ENCODE measurements around the gene ZNF668. TPM values are rescaled to one million over a fixed set of nuclear protein-coding genes. Genes with fewer than 3 reads are reported as not detected.

Gene ZNF668
- polyA plus RNA-seq, 2 of the 4 experiments (the other 2 are of a cell fraction): 4.7 to 10.7 TPM

GRCh38 chr16:31071861-31072260 lies 2.2 kb downstream of the ZNF668 start (continued):
- no peak for TF ChIP-seq KDM5A (IDR thresholded peaks at IDR 0.05)
- no peak for TF ChIP-seq RAD21 (conservative IDR thresholded peaks at IDR 0.05 in 1 of 2, IDR thresholded peaks at IDR 0.05 in 1 of 2)
- TF ChIP-seq, protein P1, sequence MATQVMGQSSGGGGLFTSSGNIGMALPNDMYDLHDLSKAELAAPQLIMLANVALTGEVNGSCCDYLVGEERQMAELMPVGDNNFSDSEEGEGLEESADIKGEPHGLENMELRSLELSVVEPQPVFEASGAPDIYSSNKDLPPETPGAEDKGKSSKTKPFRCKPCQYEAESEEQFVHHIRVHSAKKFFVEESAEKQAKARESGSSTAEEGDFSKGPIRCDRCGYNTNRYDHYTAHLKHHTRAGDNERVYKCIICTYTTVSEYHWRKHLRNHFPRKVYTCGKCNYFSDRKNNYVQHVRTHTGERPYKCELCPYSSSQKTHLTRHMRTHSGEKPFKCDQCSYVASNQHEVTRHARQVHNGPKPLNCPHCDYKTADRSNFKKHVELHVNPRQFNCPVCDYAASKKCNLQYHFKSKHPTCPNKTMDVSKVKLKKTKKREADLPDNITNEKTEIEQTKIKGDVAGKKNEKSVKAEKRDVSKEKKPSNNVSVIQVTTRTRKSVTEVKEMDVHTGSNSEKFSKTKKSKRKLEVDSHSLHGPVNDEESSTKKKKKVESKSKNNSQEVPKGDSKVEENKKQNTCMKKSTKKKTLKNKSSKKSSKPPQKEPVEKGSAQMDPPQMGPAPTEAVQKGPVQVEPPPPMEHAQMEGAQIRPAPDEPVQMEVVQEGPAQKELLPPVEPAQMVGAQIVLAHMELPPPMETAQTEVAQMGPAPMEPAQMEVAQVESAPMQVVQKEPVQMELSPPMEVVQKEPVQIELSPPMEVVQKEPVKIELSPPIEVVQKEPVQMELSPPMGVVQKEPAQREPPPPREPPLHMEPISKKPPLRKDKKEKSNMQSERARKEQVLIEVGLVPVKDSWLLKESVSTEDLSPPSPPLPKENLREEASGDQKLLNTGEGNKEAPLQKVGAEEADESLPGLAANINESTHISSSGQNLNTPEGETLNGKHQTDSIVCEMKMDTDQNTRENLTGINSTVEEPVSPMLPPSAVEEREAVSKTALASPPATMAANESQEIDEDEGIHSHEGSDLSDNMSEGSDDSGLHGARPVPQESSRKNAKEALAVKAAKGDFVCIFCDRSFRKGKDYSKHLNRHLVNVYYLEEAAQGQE (IDR thresholded peaks at IDR 0.05): no peak

GRCh38 chr16:31067342-31067741 lies 6.7 kb downstream of the ZNF668 start:
- no peak for DNase-seq (ENCODE audit: low read depth in 1 of 2, low spot score in 1 of 2)
- Histone ChIP-seq H3K27ac (no peak overlapping the region), H3K4me1 (peaks cover 22% of the 10 kb centered on the region), H3K9me3 (no peaks in the 10 kb centered on the region), H3K4me2 (no peak overlapping the region), H3K4me3 (no peak overlapping the region)
- CTCF ChIA-PET: interaction anchor here (1.2 to 6.5 kb wide), 4 partner anchors 18 to 82 kb away, joined by 3 to 58 read pairs (median 4); partner anchors contain the start of gene HSD3B7
- ATAC-seq: no peak
- TF ChIP-seq RCOR1 (IDR thresholded peaks at IDR 0.05; ENCODE audit: low read depth, low read length): no peak
- no peak for TF ChIP-seq MAZ (IDR thresholded peaks at IDR 0.05; ENCODE audit: borderline replicate concordance, low read depth, low read length)
- TF ChIP-seq SREBF2 (IDR thresholded peaks at IDR 0.05): no peak
- TF ChIP-seq EHF (CRISPR knock-in tag; IDR thresholded peaks at IDR 0.05): no peak
- TF ChIP-seq KDM1A (IDR thresholded peaks at IDR 0.05; ENCODE audit: low read depth): no peak
- no peak for TF ChIP-seq ATOH8 (CRISPR knock-in tag; IDR thresholded peaks at IDR 0.05; ENCODE audit: low read depth)
- TF ChIP-seq JUN (IDR thresholded peaks at IDR 0.05): no peak
- TF ChIP-seq, protein P2, sequence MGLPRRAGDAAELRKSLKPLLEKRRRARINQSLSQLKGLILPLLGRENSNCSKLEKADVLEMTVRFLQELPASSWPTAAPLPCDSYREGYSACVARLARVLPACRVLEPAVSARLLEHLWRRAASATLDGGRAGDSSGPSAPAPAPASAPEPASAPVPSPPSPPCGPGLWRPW (IDR thresholded peaks at IDR 0.05): no peak
- no peak for TF ChIP-seq FOSL2 (IDR thresholded peaks at IDR 0.05)
- no peak for TF ChIP-seq FOSL2 (CRISPR knock-in tag; IDR thresholded peaks at IDR 0.05)
- TF ChIP-seq CTCF (IDR thresholded peaks at IDR 0.05): no peak
- TF ChIP-seq MYC (IDR thresholded peaks at IDR 0.05; ENCODE audit: borderline replicate concordance, low read length): no peak
- TF ChIP-seq, protein P3, sequence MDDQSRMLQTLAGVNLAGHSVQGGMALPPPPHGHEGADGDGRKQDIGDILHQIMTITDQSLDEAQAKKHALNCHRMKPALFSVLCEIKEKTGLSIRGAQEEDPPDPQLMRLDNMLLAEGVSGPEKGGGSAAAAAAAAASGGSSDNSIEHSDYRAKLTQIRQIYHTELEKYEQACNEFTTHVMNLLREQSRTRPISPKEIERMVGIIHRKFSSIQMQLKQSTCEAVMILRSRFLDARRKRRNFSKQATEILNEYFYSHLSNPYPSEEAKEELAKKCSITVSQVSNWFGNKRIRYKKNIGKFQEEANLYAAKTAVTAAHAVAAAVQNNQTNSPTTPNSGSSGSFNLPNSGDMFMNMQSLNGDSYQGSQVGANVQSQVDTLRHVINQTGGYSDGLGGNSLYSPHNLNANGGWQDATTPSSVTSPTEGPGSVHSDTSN (IDR thresholded peaks at IDR 0.05): no peak
- TF ChIP-seq RARB (CRISPR knock-in tag; IDR thresholded peaks at IDR 0.05): no peak
- no peak for FAIRE-seq
- WGBS (ENCODE audit: missing lambda C conversion rate): 87% methylated on average over 3 of the region's 3 CpGs
- POLR2A ChIA-PET: interaction anchor here (0.6 kb wide), 2 partner anchors 68 to 384 kb away, joined by 3 to 4 read pairs; no protein-coding TSS in a partner anchor
